Endometrial microvascular endothelial cells (primary cell): Measurements from ENCODE around the gene NPIPB12. TPM values are rescaled to one million over a fixed set of nuclear protein-coding genes. Genes with fewer than 3 reads are reported as not detected.
"Not testable (repeated sequence)": the region's sequence is repeated elsewhere in the genome, so short reads cannot be mapped to it uniquely, and the experiment has no call there.

Experiments used
- in situ Hi-C: cut with HindIII; loops from 2 replicates; pipeline ENCODE4 v1.10.0; 2017; ENCODE audit warnings: low sequenced_read_pairs, low pct_unique_long_range_greater_than_20kb; ENCODE audit errors: inconsistent ontology term
- total RNA-seq: library from RNA; depleted of rRNA; stranded (reverse); fragments of >200 nt; gene quantifications from one replicate; pipeline ENCODE4 v1.2.3, GENCODE V29; 2015; ENCODE audit errors: inconsistent ontology term

The NPIPB12 gene
- 5.0 TPM for total RNA-seq

GRCh38 chr16:29506308-29506707 is at the start of gene NPIPB12:
NPIPB12 (minus strand) TSS chr16:29506408.
- in situ Hi-C loops = not testable (repeated sequence)

- in situ Hi-C loops = not testable (repeated sequence)
These were observed 15.3 kb upstream of the NPIPB12 start for GRCh38 chr16:29521520-29521919.

GRCh38 chr16:29482276-29482675 is 23.9 kb downstream of the NPIPB12 start:
- in situ Hi-C loops = not testable (repeated sequence)

GRCh38 chr16:29472065-29472464 is 34.1 kb downstream of the NPIPB12 start:
- in situ Hi-C loops = not testable (repeated sequence)

GRCh38 chr16:29469660-29470059 is 36.5 kb downstream of the NPIPB12 start:
- in situ Hi-C loops = not testable (repeated sequence)

- in situ Hi-C loops = not testable (repeated sequence)
These were observed 38.4 kb downstream of the NPIPB12 start for GRCh38 chr16:29467654-29468366.

- in situ Hi-C loops = not testable (repeated sequence)
These were observed 39.3 kb downstream of the NPIPB12 start for GRCh38 chr16:29466904-29467303.

- in situ Hi-C loops = not testable (repeated sequence)
These were observed 40.0 kb downstream of the NPIPB12 start for GRCh38 chr16:29465985-29466824.

GRCh38 chr16:29460647-29461030 is 45.6 kb downstream of the NPIPB12 start:
- in situ Hi-C loops = not testable (repeated sequence)

- in situ Hi-C loops = not testable (repeated sequence)
These were observed 46.2 kb downstream of the NPIPB12 start, which contains the start of gene SULT1A4 for GRCh38 chr16:29459706-29460646. SULT1A4 (plus strand) TSS chr16:29459913; CDS start chr16:29461386, 1,473 bp downstream.

GRCh38 chr16:29457660-29458059 is 48.5 kb downstream of the NPIPB12 start:
- in situ Hi-C loops = not testable (repeated sequence)

- in situ Hi-C loops = not testable (repeated sequence)
These were observed 51.4 kb downstream of the NPIPB12 start for GRCh38 chr16:29454828-29455227.

- in situ Hi-C loops = not testable (repeated sequence)
These were observed 51.9 kb downstream of the NPIPB12 start, which contains the start of the genes BOLA2 and SLX1B for GRCh38 chr16:29454269-29454668. BOLA2 (minus strand) TSS chr16:29454351; CDS start chr16:29454253, 98 bp downstream. SLX1B (plus strand) TSS chr16:29454533.

- in situ Hi-C loops = not testable (repeated sequence)
These were observed 52.5 kb downstream of the NPIPB12 start for GRCh38 chr16:29453754-29454153.

Other genes starting within 250 kb of the NPIPB12 start
- 0.37 TPM for gene NPIPB11, start 99.7 kb downstream of the NPIPB12 start, total RNA-seq
- 16.1 TPM for gene BOLA2, start 52.1 kb downstream of the NPIPB12 start, total RNA-seq
- 23.5 TPM for gene SLX1B, start 51.9 kb downstream of the NPIPB12 start, total RNA-seq
- gene SULT1A4, start 46.5 kb downstream of the NPIPB12 start, total RNA-seq = 4.7 TPM
- gene SPN, start 156.8 kb upstream of the NPIPB12 start, total RNA-seq = not detected
- gene QPRT, start 172.8 kb upstream of the NPIPB12 start, total RNA-seq = not detected
- gene C16orf54, start 239.6 kb upstream of the NPIPB12 start, total RNA-seq = not detected